Activated effector memory CD4-positive, alpha-beta T cell treated with Interleukin-2 at 50 U/mL for 16 hours (primary cell): ENCODE data around the gene CDK5RAP3.

Experiments
- DNase-seq: peaks from one replicate; pipeline ENCODE4 v3.0.0-alpha.2; 2020

The CDK5RAP3 gene

GRCh38 chr17:47949197-47949759, 21.6 kb upstream of the CDK5RAP3 start:
- DNase-seq, result peak; percentile 60

DNA sequence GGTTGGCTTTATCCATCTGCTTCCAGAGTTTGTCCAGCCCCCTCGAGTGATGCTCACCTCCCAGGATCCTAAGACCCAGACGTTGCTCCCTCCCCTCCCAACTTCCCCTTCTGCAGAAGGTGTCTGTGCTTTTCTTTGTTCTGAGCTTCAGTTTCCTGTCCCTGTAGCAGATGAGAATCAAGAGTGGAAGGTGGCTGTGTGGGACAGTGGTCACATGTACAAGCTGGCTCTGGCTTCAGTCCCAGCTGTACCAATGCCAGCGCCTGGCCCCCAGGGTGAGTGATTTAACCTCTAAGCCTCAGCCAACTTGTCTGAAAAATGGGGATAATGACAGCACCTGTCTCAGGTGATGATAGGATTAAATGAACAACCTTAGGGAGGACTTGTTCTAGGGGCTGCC, 21.0 kb upstream of the CDK5RAP3 start:
- DNase-seq, result no peak

DNA sequence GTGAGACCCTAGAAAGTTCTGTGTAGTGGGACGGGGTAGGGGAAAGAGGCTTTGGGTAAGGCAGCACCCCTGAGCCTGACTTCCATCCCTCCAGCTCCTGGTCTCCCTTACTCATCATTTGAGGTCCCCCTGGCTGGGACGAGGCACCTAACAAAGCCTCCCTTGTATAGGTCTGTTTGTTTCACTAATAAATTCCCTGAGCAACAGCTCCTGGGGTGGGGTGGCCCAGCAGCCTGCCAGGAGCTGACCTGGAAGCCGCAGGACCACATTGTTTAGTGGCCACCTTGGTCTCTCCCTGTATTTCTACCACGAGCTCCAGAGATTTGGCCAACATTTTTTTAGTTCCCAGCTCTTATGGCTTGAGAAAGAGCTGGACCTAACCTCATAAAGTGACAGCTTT, 20.5 kb upstream of the CDK5RAP3 start:
- no peak for DNase-seq

- no peak for DNase-seq
Observed at GRCh38 chr17:47952171-47953021, 18.5 kb upstream of the CDK5RAP3 start.

DNA sequence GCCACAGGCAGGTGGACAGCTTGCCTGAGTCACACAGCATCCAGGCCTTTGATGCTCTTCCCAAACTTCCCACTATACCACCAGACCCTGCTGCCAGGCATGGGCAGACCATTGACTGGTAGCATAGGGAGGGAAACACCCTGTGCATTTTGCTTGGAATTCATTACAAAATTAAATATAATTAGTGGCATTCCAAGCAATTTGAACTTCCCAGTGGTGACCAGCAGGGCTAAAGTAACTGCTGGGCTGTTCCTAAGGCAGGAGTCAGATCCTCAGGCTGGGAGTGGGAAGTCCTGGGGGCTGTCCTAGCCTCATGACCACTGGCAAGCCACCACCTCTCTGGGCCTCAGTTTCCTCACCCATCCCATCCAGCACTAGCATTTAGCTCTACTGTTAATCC, 17.0 kb upstream of the CDK5RAP3 start:
- no peak for DNase-seq

DNA sequence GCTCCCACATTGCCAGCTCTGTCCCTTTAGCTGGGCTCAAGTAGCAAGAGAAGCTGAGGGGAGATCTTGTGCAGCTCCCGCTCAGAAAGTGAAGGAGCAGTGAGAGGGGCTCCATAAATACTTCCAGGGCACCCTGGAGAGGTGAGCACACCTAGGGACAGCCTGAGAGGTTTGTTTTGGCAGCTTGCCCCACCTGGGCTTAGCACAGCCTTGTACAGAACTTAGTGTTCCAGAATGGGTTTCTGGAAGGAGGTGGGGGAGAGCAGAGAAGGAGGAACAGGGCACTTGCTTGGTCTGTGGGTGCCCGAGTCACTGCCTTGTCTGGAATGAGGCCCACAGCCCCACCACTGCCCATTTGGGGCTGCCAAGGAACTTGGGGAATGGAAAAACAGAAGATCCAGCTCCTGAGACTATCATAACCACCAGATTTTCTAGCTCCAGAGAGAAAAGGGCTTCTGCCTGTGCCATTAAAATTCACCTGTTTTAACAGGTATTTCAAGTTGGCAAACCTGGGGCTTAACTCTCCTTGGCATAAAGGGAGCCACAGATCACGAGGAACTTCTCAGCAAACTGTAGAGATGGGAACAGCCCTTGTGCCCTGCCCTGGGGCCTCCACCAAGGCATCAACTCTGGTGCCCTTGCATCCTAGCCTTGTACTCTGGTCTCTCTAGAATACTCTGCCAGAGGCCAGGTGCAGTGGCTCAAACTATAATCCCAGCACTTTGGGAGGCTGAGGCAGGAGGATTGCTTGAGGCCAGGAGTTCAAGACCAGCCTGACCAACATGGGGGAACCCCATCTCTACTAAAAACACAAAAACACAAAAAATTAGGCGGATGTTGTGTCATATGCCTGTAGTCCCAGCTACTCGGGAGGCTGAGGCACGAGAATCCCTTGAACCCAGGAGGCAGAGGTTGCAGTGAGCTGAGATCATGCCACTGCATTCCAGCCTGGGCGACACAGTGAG, 15.1 kb upstream of the CDK5RAP3 start:
- no peak for DNase-seq

DNA sequence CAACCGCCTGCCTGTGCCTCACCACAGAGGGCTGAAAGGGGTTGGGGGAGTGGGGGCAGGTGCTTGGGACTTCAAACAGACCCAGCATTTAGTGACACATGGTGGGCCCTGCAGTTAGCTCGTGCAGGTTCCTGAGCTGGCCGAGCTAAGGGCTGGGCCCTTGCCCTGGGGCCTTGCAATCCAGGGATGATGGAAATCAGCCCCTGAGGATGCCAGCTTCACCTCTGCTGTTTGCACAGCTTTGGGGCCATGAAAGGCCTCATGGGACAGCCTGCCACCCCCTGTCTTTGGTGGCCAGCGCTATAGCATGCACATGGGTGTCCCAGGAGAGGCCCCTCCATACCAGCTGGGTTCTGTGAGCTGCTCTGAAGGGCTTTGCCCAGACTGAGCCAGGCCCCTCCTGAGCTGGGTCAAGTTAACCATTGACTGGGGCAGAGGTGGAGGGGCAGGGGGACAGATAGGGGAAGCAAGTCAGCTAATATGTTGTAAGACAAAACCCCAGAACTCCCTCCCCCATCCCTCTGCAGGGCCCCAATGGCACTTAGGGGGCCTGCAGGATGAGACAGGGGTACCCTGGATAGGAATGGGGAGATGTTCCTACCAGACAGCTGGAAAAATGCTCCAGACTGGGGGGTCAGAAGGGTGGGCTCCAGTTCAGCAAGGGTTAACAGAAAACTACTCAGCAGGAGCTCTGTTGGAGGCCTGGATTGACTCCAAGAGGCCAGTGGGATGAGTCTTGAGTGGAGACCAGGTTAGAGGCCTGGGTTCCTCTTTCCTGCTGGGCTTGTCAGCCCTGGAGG, 13.9 kb upstream of the CDK5RAP3 start:
- DNase-seq, result no peak

GRCh38 chr17:47957591-47958490, 13.1 kb upstream of the CDK5RAP3 start, which contains the start of gene PRR15L:
PRR15L (minus strand) TSS chr17:47957883; CDS start chr17:47953234, 4,649 bp downstream.
- no peak for DNase-seq

DNA sequence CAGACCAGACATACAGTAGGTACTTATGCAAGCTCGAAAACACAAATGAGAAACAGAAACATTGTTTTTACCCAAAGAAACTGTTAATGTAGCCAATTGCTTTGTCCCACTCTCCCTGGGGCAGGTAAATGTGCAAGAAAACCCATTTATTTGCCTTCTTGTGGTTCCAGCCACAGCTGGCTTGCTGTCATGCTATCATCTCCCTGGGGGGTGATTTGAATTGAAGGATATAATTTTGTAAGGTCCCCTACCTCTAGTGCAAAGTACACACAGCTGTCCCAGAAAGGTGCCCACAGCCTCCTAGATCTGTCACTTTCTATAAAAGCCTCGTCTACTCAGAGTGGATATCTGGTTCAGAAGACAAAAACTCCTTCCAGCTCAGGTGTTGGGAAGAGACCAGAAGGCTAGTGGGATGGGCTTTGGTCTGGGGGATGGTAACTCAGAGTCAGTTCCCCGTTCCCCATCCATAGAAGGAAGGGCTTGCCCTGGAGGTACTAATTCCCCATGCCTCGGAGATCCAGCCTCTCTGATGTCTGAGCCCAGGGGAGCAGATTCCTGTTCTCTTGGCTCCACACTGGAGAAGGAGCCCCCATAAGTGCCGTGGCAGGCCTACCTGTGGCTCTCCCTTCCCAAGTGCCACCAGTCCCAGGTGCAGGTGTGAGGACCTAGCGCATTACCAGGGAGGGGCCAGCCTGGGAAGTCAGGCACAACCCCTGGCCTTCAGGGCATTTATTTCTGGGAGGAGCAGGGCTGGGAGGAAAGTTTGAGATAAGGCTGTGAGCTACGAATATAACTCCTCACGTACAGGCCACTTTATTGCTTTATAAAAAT, 10.9 kb upstream of the CDK5RAP3 start:
- DNase-seq, result no peak

DNA sequence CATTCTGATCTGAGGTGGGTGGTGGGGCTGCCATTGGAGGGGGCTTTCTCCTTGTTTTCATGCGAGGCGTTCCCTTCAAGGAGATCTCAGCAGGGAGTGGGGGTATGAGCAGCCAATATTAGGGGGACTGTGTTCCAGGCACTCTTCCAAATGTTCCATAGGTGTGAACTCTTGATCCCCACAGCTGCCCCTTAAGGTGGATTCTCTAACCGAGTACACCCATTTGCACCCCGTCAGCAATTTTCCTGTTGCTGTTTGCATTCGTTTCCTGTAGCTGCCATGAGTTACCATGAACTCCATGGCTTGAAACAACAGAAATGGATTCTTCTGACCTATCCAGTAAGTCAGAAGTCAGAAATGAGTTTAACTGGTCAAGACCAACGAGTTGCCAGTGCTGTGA, 9.5 kb upstream of the CDK5RAP3 start:
- no peak for DNase-seq

- DNase-seq, result no peak
Observed at GRCh38 chr17:47962901-47963300, 8.0 kb upstream of the CDK5RAP3 start.

DNA sequence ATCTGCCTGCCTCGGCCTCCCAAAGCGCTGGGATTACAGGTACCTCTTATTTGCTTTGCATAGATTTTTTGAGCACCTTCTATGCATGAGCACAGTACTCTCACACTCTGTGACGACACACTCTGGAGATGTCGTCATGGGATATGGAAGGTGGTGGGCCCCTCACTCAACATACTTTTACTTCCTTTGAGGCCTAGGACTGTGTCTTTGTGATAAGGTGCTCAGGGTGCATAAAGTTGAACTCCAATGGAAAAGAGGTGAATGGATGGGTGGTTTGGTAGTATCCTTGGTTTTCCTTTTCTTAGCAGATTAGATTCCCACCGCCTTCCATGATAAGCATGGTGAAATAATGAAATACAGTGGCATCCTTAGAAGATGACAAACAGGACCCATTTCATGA, 6.1 kb upstream of the CDK5RAP3 start:
- no peak for DNase-seq

GRCh38 chr17:47966079-47966519, 4.8 kb upstream of the CDK5RAP3 start:
- no peak for DNase-seq

GRCh38 chr17:47967607-47968252, 3.2 kb upstream of the CDK5RAP3 start:
- DNase-seq, result no peak

DNA sequence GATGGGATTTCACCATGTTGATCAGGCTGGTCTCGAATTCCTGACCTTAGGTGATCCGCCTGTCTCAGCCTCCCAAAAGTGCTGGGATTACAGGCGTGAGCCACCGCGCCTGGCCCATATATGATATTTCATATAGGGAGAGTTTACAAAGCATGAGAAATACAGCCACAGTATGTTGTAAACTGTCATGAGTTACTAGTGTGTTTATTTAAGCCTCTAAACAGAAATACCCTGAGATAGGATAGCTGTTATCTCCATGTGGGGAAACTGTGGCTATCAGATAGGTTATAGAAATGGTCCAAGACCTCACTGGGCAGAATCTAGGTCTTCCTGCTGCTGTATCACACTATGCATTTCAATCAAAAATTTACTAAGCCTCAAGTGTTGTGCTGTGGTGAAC, 2.1 kb upstream of the CDK5RAP3 start:
- DNase-seq, result no peak

DNA sequence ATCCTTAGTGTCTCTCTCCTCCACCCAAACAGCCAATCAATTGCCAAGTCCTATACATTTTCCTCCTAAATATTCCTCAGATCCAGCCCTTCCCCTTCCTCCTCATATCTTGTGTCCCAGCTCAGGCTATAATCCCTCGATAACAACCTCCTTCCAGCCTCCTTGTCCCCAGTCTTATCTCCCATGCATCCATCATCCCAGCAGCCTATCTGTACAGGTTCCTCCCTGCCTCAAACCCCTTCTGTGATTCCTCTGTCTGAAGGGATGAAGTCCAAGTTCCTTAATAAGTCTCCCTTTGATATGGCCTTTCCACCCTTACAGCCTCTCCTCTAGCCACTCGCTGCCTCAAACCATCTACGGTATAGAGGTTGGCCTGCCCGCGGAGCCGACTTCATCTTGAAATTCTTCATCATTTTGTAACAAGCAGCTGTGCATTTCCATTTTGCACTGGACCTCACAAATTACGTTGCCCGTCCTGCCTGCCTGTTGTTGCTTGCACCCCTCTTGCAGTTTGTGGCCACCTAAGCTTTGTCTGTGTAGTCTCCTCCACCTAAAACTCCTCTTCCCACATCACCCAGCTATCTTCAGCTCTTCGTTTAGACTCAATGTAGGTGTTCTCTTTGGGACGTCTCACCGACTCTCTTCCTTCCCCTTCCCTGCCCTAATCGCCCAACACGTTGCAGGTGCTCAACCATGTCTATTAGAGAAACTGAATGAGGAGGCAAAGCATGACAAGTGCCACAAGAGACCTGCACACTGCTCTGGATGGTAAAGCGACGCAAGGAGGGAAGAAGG, 786 bp upstream of the CDK5RAP3 start:
- no peak for DNase-seq

GRCh38 chr17:47973541-47973940, 2.6 kb downstream of the CDK5RAP3 start:
- no peak for DNase-seq

DNA sequence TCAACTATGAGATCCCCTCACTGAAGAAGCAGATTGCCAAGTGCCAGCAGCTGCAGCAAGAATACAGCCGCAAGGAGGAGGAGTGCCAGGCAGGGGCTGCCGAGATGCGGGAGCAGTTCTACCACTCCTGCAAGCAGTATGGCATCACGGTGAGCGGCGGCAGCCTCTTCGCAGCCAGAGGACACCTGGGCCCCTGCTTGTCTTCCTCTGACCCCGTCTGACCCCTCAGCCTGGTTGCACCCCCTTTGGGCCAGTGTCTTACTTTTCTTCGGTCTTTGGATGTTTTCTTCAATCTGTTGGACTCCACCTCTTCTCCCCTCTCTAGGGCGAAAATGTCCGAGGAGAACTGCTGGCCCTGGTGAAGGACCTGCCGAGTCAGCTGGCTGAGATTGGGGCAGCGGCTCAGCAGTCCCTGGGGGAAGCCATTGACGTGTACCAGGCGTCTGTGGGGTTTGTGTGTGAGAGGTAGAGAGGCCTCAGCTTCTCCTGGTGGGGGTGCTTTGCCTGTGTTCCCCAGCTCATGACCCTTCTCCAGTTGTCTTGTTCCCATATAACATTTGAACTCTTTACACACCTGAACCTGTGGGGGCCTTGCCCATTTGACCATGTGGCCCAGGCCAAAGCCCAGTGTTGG, 4.4 kb downstream of the CDK5RAP3 start:
- no peak for DNase-seq

GRCh38 chr17:47975823-47976205, 4.9 kb downstream of the CDK5RAP3 start:
- DNase-seq, result no peak
